Thoracic aorta (tissue), 2 donors: ENCODE measurements around the gene MRC1. TPM values are rescaled to one million over a fixed set of nuclear protein-coding genes. Genes with fewer than 3 reads are reported as not detected.

Experiments used
- ATAC-seq: fragments of 150-250 bp; one replicate; pipeline ENCODE4 v1.8.0; 2017; ENCODE audit warnings: low read depth; ENCODE audit not compliant: insufficient number of reproducible peaks, low FRiP score
- DNase-seq: peaks from one replicate; pipeline ENCODE4 v3.0.0-alpha.2; 2020; ENCODE audit warnings: low spot score
- H3K27ac ChIP-seq, 2 donors: fragments of 200-600 bp; sonication (generic); 1 replicate in 1 of 2; 2 replicates in 1 of 2; pipeline ENCODE4 v1.5.1; 2016; ENCODE audit warnings: mild to moderate bottlenecking in 2 of 2, moderate library complexity in 2 of 2
- H3K27me3 ChIP-seq: fragments of 200-600 bp; sonication (generic); replicated peaks from 2 replicates; pipeline ENCODE4 v1.6.0; 2016; ENCODE audit warnings: mild to moderate bottlenecking; ENCODE audit not compliant: insufficient read depth
- H3K36me3 ChIP-seq: fragments of 200-600 bp; sonication (generic); one replicate; pipeline ENCODE4 v1.5.1; 2016
- H3K4me1 ChIP-seq, 2 donors: fragments of 200-600 bp; sonication (generic); 1 replicate in 1 of 2; 2 replicates in 1 of 2; pipeline versions ENCODE4 v1.5.1 to v1.6.0; 2016; ENCODE audit warnings: low read depth in 2 of 2, mild to moderate bottlenecking in 1 of 2; ENCODE audit not compliant: control insufficient read depth in 1 of 2
- H3K4me3 ChIP-seq: fragments of 200-600 bp; sonication (generic); 2 replicates; pipeline ENCODE4 v1.5.1; 2016; ENCODE audit warnings: mild to moderate bottlenecking
- H3K9me3 ChIP-seq: fragments of 200-600 bp; sonication (generic); 2 replicates; pipeline ENCODE4 v1.5.1; 2016
- total RNA-seq, 2 donors: library from RNA; depleted of rRNA; stranded (reverse); fragments of >200 nt; gene quantifications; one replicate each; pipeline versions ENCODE4 v1.1.0 to v1.2.3, GENCODE V29; 2016
- TF ChIP-seq, protein P1 (sequence below): fragments of 200-600 bp; sonication (generic); IDR thresholded peaks from one replicate; pipeline ENCODE4 v1.5.1; 2019; ENCODE audit warnings: antibody characterized with exemption

The MRC1 gene
- 10 to 100 TPM; 62.6 to 73.4 TPM for total RNA-seq

DNA sequence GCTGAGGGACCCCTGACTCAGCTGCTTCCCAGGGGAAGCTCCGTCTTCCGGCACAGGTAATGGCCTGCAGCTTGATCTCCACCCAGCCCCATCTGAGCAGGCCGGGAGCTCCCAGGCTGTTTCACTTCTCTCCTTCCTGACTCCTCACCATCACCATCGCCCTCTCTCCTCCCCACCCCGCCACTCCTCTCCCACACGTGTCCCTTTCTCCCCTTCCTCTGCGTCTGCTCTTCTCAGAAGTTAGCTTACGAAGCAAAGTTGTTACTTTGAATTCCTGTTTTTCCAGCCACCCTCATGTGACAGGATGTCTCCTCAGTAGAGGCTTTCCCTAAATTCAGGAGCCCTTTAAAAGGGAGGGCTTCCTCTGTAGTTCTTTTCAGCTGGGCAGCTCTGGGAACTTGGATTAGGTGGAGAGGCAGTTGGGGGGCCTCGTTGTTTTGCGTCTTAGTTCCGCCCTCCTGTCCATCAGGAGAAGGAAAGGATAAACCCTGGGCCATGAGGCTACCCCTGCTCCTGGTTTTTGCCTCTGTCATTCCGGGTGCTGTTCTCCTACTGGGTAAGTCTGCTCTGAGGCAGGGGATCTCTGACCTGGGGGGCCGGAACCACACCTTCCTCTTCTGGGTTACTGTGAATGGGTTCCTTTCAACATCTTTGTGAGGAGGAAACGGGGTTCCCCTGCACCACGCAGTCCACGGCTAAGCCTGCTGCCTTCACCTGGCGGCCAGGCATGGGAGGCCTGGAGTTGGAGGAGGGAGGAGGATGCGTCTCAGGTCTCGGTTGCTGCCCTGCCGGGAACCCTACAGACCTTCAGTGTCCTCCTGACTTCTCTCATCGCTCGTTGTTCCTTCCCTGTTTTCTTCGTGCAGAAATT is at the start of gene MRC1:
Gene MRC1, plus strand, starts transcription at position 378 of the 871 bp plus-strand sequence. Its CDS starts 118 bp downstream, at position 496.
- TF ChIP-seq, protein P1, sequence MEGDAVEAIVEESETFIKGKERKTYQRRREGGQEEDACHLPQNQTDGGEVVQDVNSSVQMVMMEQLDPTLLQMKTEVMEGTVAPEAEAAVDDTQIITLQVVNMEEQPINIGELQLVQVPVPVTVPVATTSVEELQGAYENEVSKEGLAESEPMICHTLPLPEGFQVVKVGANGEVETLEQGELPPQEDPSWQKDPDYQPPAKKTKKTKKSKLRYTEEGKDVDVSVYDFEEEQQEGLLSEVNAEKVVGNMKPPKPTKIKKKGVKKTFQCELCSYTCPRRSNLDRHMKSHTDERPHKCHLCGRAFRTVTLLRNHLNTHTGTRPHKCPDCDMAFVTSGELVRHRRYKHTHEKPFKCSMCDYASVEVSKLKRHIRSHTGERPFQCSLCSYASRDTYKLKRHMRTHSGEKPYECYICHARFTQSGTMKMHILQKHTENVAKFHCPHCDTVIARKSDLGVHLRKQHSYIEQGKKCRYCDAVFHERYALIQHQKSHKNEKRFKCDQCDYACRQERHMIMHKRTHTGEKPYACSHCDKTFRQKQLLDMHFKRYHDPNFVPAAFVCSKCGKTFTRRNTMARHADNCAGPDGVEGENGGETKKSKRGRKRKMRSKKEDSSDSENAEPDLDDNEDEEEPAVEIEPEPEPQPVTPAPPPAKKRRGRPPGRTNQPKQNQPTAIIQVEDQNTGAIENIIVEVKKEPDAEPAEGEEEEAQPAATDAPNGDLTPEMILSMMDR: no peak
- Histone ChIP-seq H3K9me3 (no peaks in the 10 kb centered on the region), H3K4me3 (peak within 1 kb of the TSS; percentile 60), H3K27me3 (no peaks in the 10 kb centered on the region), H3K27ac (no peak within 1 kb of the TSS), H3K4me1 (no peaks in the 10 kb centered on the region), H3K36me3 (no peaks in the 10 kb centered on the region)
- DNase-seq (no peak), ATAC-seq (no peak)

DNA sequence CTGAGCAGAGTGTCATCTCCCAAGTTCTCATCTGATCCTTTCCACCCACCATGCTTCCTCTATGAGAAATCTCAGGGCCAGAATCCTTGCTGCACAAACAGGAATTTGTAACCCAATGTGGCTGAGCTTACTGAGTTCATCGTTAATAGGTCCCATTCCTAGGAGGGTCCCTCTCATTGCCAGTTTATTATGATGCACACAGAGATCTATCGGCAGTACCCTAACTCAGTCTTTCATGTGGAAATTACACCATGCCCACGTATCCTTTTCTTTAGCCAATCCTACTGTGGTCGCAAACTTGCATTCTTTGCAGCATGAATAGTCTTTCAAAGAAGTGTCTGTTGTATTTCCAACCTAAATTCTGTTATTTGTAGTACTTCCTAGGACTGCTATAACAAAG is 45.0 kb upstream of the MRC1 start:
- H3K4me1 ChIP-seq: no peaks in the 10 kb centered on the region
- DNase-seq (no peak), ATAC-seq (no peak)
- H3K27ac ChIP-seq: no peak overlapping the region
- TF ChIP-seq, protein P1: no peak
- no peaks in the 10 kb centered on the region for H3K9me3 ChIP-seq
- H3K4me3 ChIP-seq: no peak overlapping the region
- H3K36me3 ChIP-seq: no peaks in the 10 kb centered on the region
- no peaks in the 10 kb centered on the region for H3K27me3 ChIP-seq

DNA sequence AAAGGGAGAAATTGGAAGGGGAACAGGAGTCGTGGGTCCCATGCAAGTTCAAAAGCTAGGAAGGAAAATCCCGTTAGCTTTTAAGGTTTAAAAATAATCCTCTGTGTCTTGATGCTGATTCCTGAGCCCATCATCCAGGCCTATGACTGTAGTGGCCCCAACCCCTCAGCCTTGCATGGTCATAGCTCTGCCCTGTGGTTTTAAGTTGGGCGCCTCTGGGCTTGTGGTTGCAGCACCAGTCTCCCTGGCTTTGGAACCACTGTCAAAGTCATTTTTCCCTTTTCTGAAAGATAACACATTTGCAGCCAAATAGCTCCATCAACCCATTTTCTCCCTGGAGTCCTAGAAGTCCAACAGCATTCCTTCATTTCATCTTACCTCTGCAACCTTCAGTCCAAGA is 43.5 kb upstream of the MRC1 start:
- ATAC-seq: no peak
- no peaks in the 10 kb centered on the region for H3K4me1 ChIP-seq
- H3K27ac ChIP-seq: no peak overlapping the region
- no peak overlapping the region for H3K4me3 ChIP-seq
- TF ChIP-seq, protein P1: no peak
- no peak for DNase-seq
- no peaks in the 10 kb centered on the region for H3K36me3 ChIP-seq
- no peaks in the 10 kb centered on the region for H3K9me3 ChIP-seq
- H3K27me3 ChIP-seq: no peaks in the 10 kb centered on the region

DNA sequence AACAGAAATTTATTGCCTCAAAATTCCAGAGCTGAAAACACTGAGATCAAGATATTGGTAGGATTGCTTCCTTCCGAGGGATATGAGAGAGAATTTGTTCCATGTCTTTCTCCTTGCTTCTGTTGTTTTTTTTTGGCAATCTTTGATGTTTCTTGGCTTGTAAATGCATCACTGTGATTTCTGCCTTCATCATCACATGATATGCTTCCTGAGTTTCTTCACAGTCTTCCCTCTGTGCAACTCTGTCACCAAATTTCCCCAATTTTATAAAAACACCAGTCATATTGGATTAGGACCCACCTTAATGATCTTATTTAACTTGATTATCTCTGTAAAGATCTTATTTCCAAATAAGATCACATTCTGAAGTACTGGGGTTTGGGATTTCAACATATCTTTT is 42.4 kb upstream of the MRC1 start:
- DNase-seq (no peak), ATAC-seq (no peak)
- Histone ChIP-seq H3K9me3 (no peaks in the 10 kb centered on the region), H3K4me1 (no peaks in the 10 kb centered on the region), H3K36me3 (no peaks in the 10 kb centered on the region), H3K27me3 (no peaks in the 10 kb centered on the region), H3K4me3 (no peak overlapping the region), H3K27ac (no peak overlapping the region)
- TF ChIP-seq, protein P1: no peak

DNA sequence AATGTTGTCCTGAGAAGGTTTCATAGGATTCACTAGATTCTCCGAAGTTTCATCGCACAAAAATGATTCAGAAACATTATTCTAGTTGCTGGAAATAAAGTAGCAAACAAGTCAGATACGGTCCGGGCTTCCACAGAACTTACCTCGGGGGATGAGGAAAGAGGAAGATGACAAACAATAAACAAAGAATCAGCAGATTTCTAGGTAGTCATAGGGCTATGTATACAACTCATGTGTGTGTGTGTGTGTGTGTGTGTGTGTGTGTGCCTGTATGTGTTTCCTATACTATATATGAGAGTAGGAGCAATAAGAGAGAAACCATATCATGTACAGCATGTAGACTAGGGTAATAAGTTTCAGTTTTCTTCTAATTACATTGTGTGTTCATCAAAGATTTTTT is 40.7 kb upstream of the MRC1 start:
- ATAC-seq (no peak), DNase-seq (no peak)
- H3K27me3 ChIP-seq: no peaks in the 10 kb centered on the region
- H3K27ac ChIP-seq: no peak overlapping the region
- H3K36me3 ChIP-seq: no peaks in the 10 kb centered on the region
- no peaks in the 10 kb centered on the region for H3K4me1 ChIP-seq
- TF ChIP-seq, protein P1: no peak
- no peak overlapping the region for H3K4me3 ChIP-seq
- H3K9me3 ChIP-seq: no peaks in the 10 kb centered on the region
